Activated CD4-positive, alpha-beta memory T cell treated with anti-CD3 and anti-CD28 coated beads for 36 hours (primary cell): Measurements from ENCODE around the gene CALCOCO1. TPM values are rescaled to one million over a fixed set of nuclear protein-coding genes. Genes with fewer than 3 reads are reported as not detected.
"Not testable (repeated sequence)": the region's sequence is repeated elsewhere in the genome, so short reads cannot be mapped to it uniquely, and the experiment has no call there.

Experiments
- CTCF ChIA-PET: fragments of 350-600 bp; sonication (Branson Sonifier 250); formaldehyde crosslinking; loops from one replicate; lab custom pipeline; 2021; ENCODE audit warnings: antibody characterized with exemption, inconsistent platforms; lab: Charles Lee
- POLR2A ChIA-PET: fragments of 350-600 bp; sonication (Branson Sonifier 250); formaldehyde crosslinking; loops from one replicate; lab custom pipeline; 2021; ENCODE audit warnings: antibody characterized with exemption; lab: Charles Lee
- DNase-seq: peaks from one replicate; pipeline ENCODE4 v3.0.0-alpha.2; 2020
- H3K27ac Mint-ChIP-seq: one replicate; pipeline ENCODE4 v1.8.0; 2021; ENCODE audit warnings: mixed read lengths
- H3K27me3 Mint-ChIP-seq: one replicate; pipeline ENCODE4 v1.8.0; 2021; ENCODE audit warnings: mixed read lengths
- H3K36me3 Mint-ChIP-seq: one replicate; pipeline ENCODE4 v1.8.0; 2021; ENCODE audit warnings: mixed read lengths
- H3K4me1 Mint-ChIP-seq: one replicate; pipeline ENCODE4 v1.8.0; 2021; ENCODE audit warnings: low read depth, mixed read lengths
- H3K4me3 Mint-ChIP-seq: one replicate; pipeline ENCODE4 v1.8.0; 2021; ENCODE audit warnings: mild to moderate bottlenecking, mixed read lengths
- H3K9me3 Mint-ChIP-seq: one replicate; pipeline ENCODE4 v1.8.0; 2021; ENCODE audit warnings: mixed read lengths
- intact Hi-C: fragments of 100-400 bp; cut with micrococcal nuclease; formaldehyde crosslinking; loops from one replicate; pipeline ENCODE4 v1.15.1; 2023
- total RNA-seq, 2 experiments: library from RNA; stranded (reverse); gene quantifications; one replicate each; pipeline ENCODE4 v1.2.3, GENCODE V29; 2021

CALCOCO1 gene
- total RNA-seq: 10 to 100 TPM; 21.2 to 23.7 TPM

GRCh38 chr12:53727310-53728041 lies at the start of gene CALCOCO1:
TSS of gene CALCOCO1 (minus strand) at chr12:53727452. CDS start at chr12:53725242, 2,210 bp downstream.
- intact Hi-C loops: loop anchor here (1.0 to 10.0 kb wide), 4 partner anchors 51 to 547 kb away; partner anchors contain the start of genes ATF7 and ATP5MC2

GRCh38 chr12:53776872-53777271 lies 49.6 kb upstream of the CALCOCO1 start:
- no peak overlapping the region for H3K27ac Mint-ChIP-seq
- no peaks in the 10 kb centered on the region for H3K4me1 Mint-ChIP-seq
- H3K4me3 Mint-ChIP-seq: no peak overlapping the region
- intact Hi-C loops: no loop called here
- no peaks in the 10 kb centered on the region for H3K9me3 Mint-ChIP-seq
- peaks cover 22% of the 10 kb centered on the region for H3K27me3 Mint-ChIP-seq
- ChIA-PET POLR2A (no interaction called here), CTCF (interaction anchor here (1.1 kb wide), 1 partner anchor 32 kb away, joined by 3 read pairs; no protein-coding TSS in a partner anchor)
- no peaks in the 10 kb centered on the region for H3K36me3 Mint-ChIP-seq
- DNase-seq: no peak

More at GRCh38 chr12:53727310-53728041, at the start of gene CALCOCO1:
- DNase-seq: peak; percentile 99
- POLR2A ChIA-PET: interaction anchor here (0.9 to 2.3 kb wide), 2 partner anchors 16 to 52 kb away, joined by 3 to 10 read pairs; partner anchors contain the start of gene ATP5MC2
- Mint-ChIP-seq H3K4me1 (peaks cover 19% of the 10 kb centered on the region), H3K36me3 (no peaks in the 10 kb centered on the region), H3K4me3 (peak within 1 kb of the TSS; percentile 87), H3K9me3 (no peaks in the 10 kb centered on the region), H3K27ac (peak within 1 kb of the TSS; percentile 77), H3K27me3 (no peaks in the 10 kb centered on the region)
- CTCF ChIA-PET: interaction anchor here (0.9 to 14.1 kb wide), 5 partner anchors 17 to 30 kb away, joined by 3 to 269 read pairs (median 4); no protein-coding TSS in a partner anchor

GRCh38 chr12:53775478-53776145 lies 48.4 kb upstream of the CALCOCO1 start:
- intact Hi-C loops: no loop called here
- no peak for DNase-seq
- H3K27ac Mint-ChIP-seq: no peak overlapping the region
- no peaks in the 10 kb centered on the region for H3K36me3 Mint-ChIP-seq
- peaks cover 16% of the 10 kb centered on the region for H3K27me3 Mint-ChIP-seq
- H3K4me1 Mint-ChIP-seq: no peaks in the 10 kb centered on the region
- H3K9me3 Mint-ChIP-seq: no peaks in the 10 kb centered on the region
- CTCF ChIA-PET: interaction anchor here (0.9 to 1.6 kb wide), 5 partner anchors 16 to 29 kb away, joined by 3 to 4 read pairs (median 3); no protein-coding TSS in a partner anchor
- no peak overlapping the region for H3K4me3 Mint-ChIP-seq
- POLR2A ChIA-PET: no interaction called here

- no peak for DNase-seq
- H3K27ac Mint-ChIP-seq: no peak overlapping the region
- no peaks in the 10 kb centered on the region for H3K4me1 Mint-ChIP-seq
- no peaks in the 10 kb centered on the region for H3K36me3 Mint-ChIP-seq
- H3K4me3 Mint-ChIP-seq: no peak overlapping the region
- intact Hi-C loops: no loop called here
- ChIA-PET CTCF (no interaction called here), POLR2A (no interaction called here)
- H3K27me3 Mint-ChIP-seq: peaks cover 34% of the 10 kb centered on the region
- no peaks in the 10 kb centered on the region for H3K9me3 Mint-ChIP-seq
Observed at GRCh38 chr12:53770281-53770680, 43.0 kb upstream of the CALCOCO1 start.

GRCh38 chr12:53768976-53769375 lies 41.7 kb upstream of the CALCOCO1 start:
- H3K4me1 Mint-ChIP-seq: no peaks in the 10 kb centered on the region
- no peaks in the 10 kb centered on the region for H3K36me3 Mint-ChIP-seq
- H3K4me3 Mint-ChIP-seq: no peak overlapping the region
- no peak overlapping the region for H3K27ac Mint-ChIP-seq
- ChIA-PET CTCF (interaction anchor here (1.2 to 1.5 kb wide), 3 partner anchors 12 to 23 kb away, joined by 4 to 7 read pairs (median 4); no protein-coding TSS in a partner anchor), POLR2A (no interaction called here)
- peaks cover 37% of the 10 kb centered on the region for H3K27me3 Mint-ChIP-seq
- H3K9me3 Mint-ChIP-seq: no peaks in the 10 kb centered on the region
- no peak for DNase-seq
- intact Hi-C loops: no loop called here

GRCh38 chr12:53766881-53767280 lies 39.6 kb upstream of the CALCOCO1 start:
- DNase-seq: no peak
- Mint-ChIP-seq H3K4me1 (no peaks in the 10 kb centered on the region), H3K9me3 (no peaks in the 10 kb centered on the region), H3K36me3 (no peaks in the 10 kb centered on the region), H3K27ac (no peak overlapping the region), H3K4me3 (no peak overlapping the region), H3K27me3 (peaks cover 49% of the 10 kb centered on the region)
- CTCF ChIA-PET: interaction anchor here (1.1 to 3.4 kb wide), 2 partner anchors 10 to 21 kb away, joined by 3 to 15 read pairs; no protein-coding TSS in a partner anchor
- POLR2A ChIA-PET: no interaction called here
- intact Hi-C loops: no loop called here

- no peak overlapping the region for H3K4me3 Mint-ChIP-seq
- intact Hi-C loops: no loop called here
- no peak overlapping the region for H3K27ac Mint-ChIP-seq
- peaks cover 50% of the 10 kb centered on the region for H3K27me3 Mint-ChIP-seq
- DNase-seq: no peak
- no peaks in the 10 kb centered on the region for H3K9me3 Mint-ChIP-seq
- POLR2A ChIA-PET: no interaction called here
- CTCF ChIA-PET: interaction anchor here (0.9 to 3.4 kb wide), 5 partner anchors 9 to 21 kb away, joined by 3 to 15 read pairs (median 3); no protein-coding TSS in a partner anchor
- no peaks in the 10 kb centered on the region for H3K36me3 Mint-ChIP-seq
- H3K4me1 Mint-ChIP-seq: no peaks in the 10 kb centered on the region
Observed at GRCh38 chr12:53765891-53766290, 38.6 kb upstream of the CALCOCO1 start.

- Mint-ChIP-seq H3K4me1 (no peaks in the 10 kb centered on the region), H3K36me3 (no peaks in the 10 kb centered on the region), H3K27me3 (peaks cover 56% of the 10 kb centered on the region), H3K9me3 (no peaks in the 10 kb centered on the region), H3K4me3 (no peak overlapping the region), H3K27ac (no peak overlapping the region)
- DNase-seq: no peak
- intact Hi-C loops: no loop called here
- ChIA-PET POLR2A (interaction anchor here (0.6 kb wide), 1 partner anchor 17 kb away, joined by 4 read pairs; no protein-coding TSS in a partner anchor), CTCF (interaction anchor here (1.2 to 3.4 kb wide), 3 partner anchors 8 to 19 kb away, joined by 3 to 15 read pairs (median 3); no protein-coding TSS in a partner anchor)
Observed at GRCh38 chr12:53764615-53765014, 37.4 kb upstream of the CALCOCO1 start.

- peaks cover 67% of the 10 kb centered on the region for H3K27me3 Mint-ChIP-seq
- H3K9me3 Mint-ChIP-seq, H3K36me3 Mint-ChIP-seq, POLR2A ChIA-PET, intact Hi-C loops, H3K27ac Mint-ChIP-seq, H3K4me1 Mint-ChIP-seq, H3K4me3 Mint-ChIP-seq, DNase-seq: not testable (repeated sequence)
- CTCF ChIA-PET: interaction anchor here (7.9 kb wide), 1 partner anchor 18 kb away, joined by 145 read pairs; no protein-coding TSS in a partner anchor
Observed at GRCh38 chr12:53762793-53763192, 35.5 kb upstream of the CALCOCO1 start.

- Mint-ChIP-seq H3K4me1 (peaks cover 8% of the 10 kb centered on the region), H3K27me3 (peaks cover 56% of the 10 kb centered on the region), H3K4me3 (no peak overlapping the region), H3K9me3 (no peaks in the 10 kb centered on the region), H3K36me3 (no peaks in the 10 kb centered on the region), H3K27ac (no peak overlapping the region)
- intact Hi-C loops: no loop called here
- POLR2A ChIA-PET: no interaction called here
- CTCF ChIA-PET: interaction anchor here (1.4 to 7.9 kb wide), 2 partner anchors 8 to 16 kb away, joined by 3 to 145 read pairs; no protein-coding TSS in a partner anchor
- no peak for DNase-seq
Observed at GRCh38 chr12:53761306-53761705, 34.1 kb upstream of the CALCOCO1 start.

GRCh38 chr12:53759261-53759660 lies 32.0 kb upstream of the CALCOCO1 start:
- intact Hi-C loops: no loop called here
- H3K27me3 Mint-ChIP-seq: peaks cover 50% of the 10 kb centered on the region
- ChIA-PET CTCF (interaction anchor here (7.9 kb wide), 1 partner anchor 14 kb away, joined by 145 read pairs; no protein-coding TSS in a partner anchor), POLR2A (no interaction called here)
- DNase-seq: no peak
- H3K36me3 Mint-ChIP-seq: no peaks in the 10 kb centered on the region
- no peak overlapping the region for H3K27ac Mint-ChIP-seq
- H3K4me1 Mint-ChIP-seq: peaks cover 10% of the 10 kb centered on the region
- H3K9me3 Mint-ChIP-seq: no peaks in the 10 kb centered on the region
- H3K4me3 Mint-ChIP-seq: no peak overlapping the region
